Measurements from ENCODE around the gene KIR2DL1.

GRCh38 chr19:54817670-54818536, 48.3 kb downstream of the KIR2DL1 start:
- TF ChIP-seq PHB2 (IDR thresholded peaks at IDR 0.05; ENCODE audit: low read depth) = no peak
- no peak for TF ChIP-seq CTCF (IDR thresholded peaks at IDR 0.05 in 2 of 3, conservative IDR thresholded peaks at IDR 0.05 in 1 of 3; ENCODE audit: insufficient read depth in 2 of 3, low read depth in 1 of 3, low read length in 3 of 3)
- TF ChIP-seq HNRNPUL1 (IDR thresholded peaks at IDR 0.05; ENCODE audit: low read length) = no peak
- no peak for TF ChIP-seq STAT6 (CRISPR knock-in tag; IDR thresholded peaks at IDR 0.05)
- TF ChIP-seq POLR2A (conservative IDR thresholded peaks at IDR 0.05) = no peak
- TF ChIP-seq FOXP1 (CRISPR knock-in tag; IDR thresholded peaks at IDR 0.05) = no peak
- no peak for TF ChIP-seq KDM2B (CRISPR knock-in tag; IDR thresholded peaks at IDR 0.05)
- TF ChIP-seq REST (IDR thresholded peaks at IDR 0.05; ENCODE audit: borderline replicate concordance) = no peak
- no peak for TF ChIP-seq REST (CRISPR knock-in tag; IDR thresholded peaks at IDR 0.05; ENCODE audit: low read depth)
- no peak for TF ChIP-seq JUND (IDR thresholded peaks at IDR 0.05; ENCODE audit: borderline replicate concordance, low read depth, low read length)
- TF ChIP-seq JUND (tag; IDR thresholded peaks at IDR 0.05; ENCODE audit: borderline replicate concordance, low read depth, low read length) = no peak
- TF ChIP-seq CHAMP1 (IDR thresholded peaks at IDR 0.05) = no peak
- TF ChIP-seq ZNF785 (CRISPR knock-in tag; IDR thresholded peaks at IDR 0.05) = no peak

Data from K562 (cell line).